Right lobe of liver (tissue), 6 donors: ENCODE results near the gene BDKRB2. TPM values are rescaled to one million over a fixed set of nuclear protein-coding genes. Genes with fewer than 3 reads are reported as not detected.

Source experiments
- ATAC-seq, 4 donors: fragments of 200-7000 bp; cut with Tn5 transposase; one replicate each; pipeline ENCODE4 v1.9.1; 2020; ENCODE audit warnings: mild to moderate bottlenecking in 4 of 4, moderate library complexity in 4 of 4
- DNase-seq, 3 donors: peaks; one replicate each; pipeline ENCODE4 v3.0.0-alpha.2; 2020
- H3K27ac ChIP-seq, 3 donors: fragments of 200-600 bp; one replicate each; pipeline ENCODE4 v1.8.0; 2022
- H3K27me3 ChIP-seq, 2 donors: fragments of 200-600 bp; one replicate each; pipeline ENCODE4 v1.8.0; 2022
- H3K36me3 ChIP-seq, 4 donors: fragments of 200-600 bp; sonication (generic) in 1 of 4; one replicate each; pipeline versions ENCODE4 v1.5.1 to v1.8.0; 2017 to 2022; ENCODE audit warnings: control low read depth in 1 of 4
- H3K4me1 ChIP-seq, 4 donors: fragments of 200-600 bp; sonication (generic) in 1 of 4; one replicate each; pipeline versions ENCODE4 v1.5.1 to v1.8.0; 2017 to 2022; ENCODE audit warnings: control low read depth in 1 of 4
- H3K4me3 ChIP-seq, 3 donors: fragments of 200-600 bp; one replicate each; pipeline ENCODE4 v1.8.0; 2022
- H3K9me3 ChIP-seq, 4 donors: fragments of 200-600 bp; sonication (generic) in 1 of 4; one replicate each; pipeline versions ENCODE4 v1.5.1 to v1.8.0; 2017 to 2022; ENCODE audit warnings: control low read depth in 1 of 4
- CTCF ChIP-seq, 4 donors: fragments of 200-600 bp in 3 of 4; fragments of 450-650 bp in 1 of 4; IDR thresholded peaks; one replicate each; pipeline versions ENCODE4 v1.5.1 to v1.8.0; 2016 to 2022; ENCODE audit warnings: antibody characterized with exemption in 4 of 4, mild to moderate bottlenecking in 2 of 4
- POLR2A ChIP-seq: fragments of 450-650 bp; IDR thresholded peaks from one replicate; pipeline ENCODE4 v1.6.1; 2017; ENCODE audit warnings: antibody characterized with exemption, mild to moderate bottlenecking
- WGBS: methylation state at CpG from one replicate; pipeline ENCODE4 v1.1.6; 2018; ENCODE audit warnings: low coverage, low lambda C conversion rate; ENCODE audit not compliant: insufficient coverage; ENCODE audit errors: missing lambda C conversion rate; 5-methylcytosine and 5-hydroxymethylcytosine counted together
- intact Hi-C, 2 donors: fragments of 100-400 bp; cut with DNase I; formaldehyde crosslinking; loops; one replicate each; pipeline versions ENCODE4 v1.11.2 to v1.14.1; 2022
- long read RNA-seq: library from polyadenylated mRNA; unstranded; transcript quantifications from one replicate; pipeline ENCODE4 v2.0.0, GENCODE V29; 2019
- total RNA-seq, 6 experiments: library from RNA; depleted of rRNA in 2 of 6; stranded (reverse); fragments of >200 nt in 2 of 6; fragmentation: NEBNext Ultra II Directional in 3 of 6; extraction: Animal tissue kit (Norgen Biotek cat#: 25700) in 3 of 6; gene quantifications; one replicate each; pipeline versions ENCODE4 v1.1.0 to v1.2.4, GENCODE V29; 2016 to 2023
- donor health status: DM: no; HTN: yes; CAD: no.
- donor health status: DM: no; HTN: no; CAD: no.
- donor health status: DM: no; HTN: no; CAD: no.
- donor health status: DM: no; HTN: yes; CAD: no.
- donor health status: DM: no; HTN: yes; CAD: no.

Gene BDKRB2
- total RNA-seq: under 1 TPM; 0.07 to 0.60 (median 0.22) TPM
- long read RNA-seq: 0 reads

GRCh38 chr14:96204151-96205058 lies at the start of gene BDKRB2:
Gene BDKRB2, plus strand, starts transcription at chr14:96204839. Its CDS starts 32,269 bp downstream, at chr14:96237108.
- Histone ChIP-seq H3K9me3 (no peaks in the 10 kb centered on the region), H3K4me3 (no peak within 1 kb of the TSS), H3K27ac (no peak within 1 kb of the TSS), H3K27me3 (no peaks in the 10 kb centered on the region), H3K36me3 (no peaks in the 10 kb centered on the region), H3K4me1 (peaks cover 0 to 14% (median 0%) of the 10 kb centered on the region in 4 donors)
- TF ChIP-seq CTCF (IDR thresholded peaks at IDR 0.05) (no peak), POLR2A (peak; percentile 26)
- DNase-seq (peak in 1 of 3 donors; percentile 66), ATAC-seq (peak; percentile 71 to 97 (median 78))
- WGBS: 18% methylated on average over 14 of the region's 41 CpGs
- intact Hi-C loops: no loop called here

- no peak for DNase-seq
- WGBS: 97% methylated on average over 2 of the region's 2 CpGs
- Histone ChIP-seq H3K27ac (no peak overlapping the region), H3K4me1 (peaks cover 0 to 4% (median 1%) of the 10 kb centered on the region in 4 donors), H3K9me3 (no peaks in the 10 kb centered on the region), H3K4me3 (no peak overlapping the region), H3K27me3 (no peaks in the 10 kb centered on the region), H3K36me3 (no peaks in the 10 kb centered on the region)
- intact Hi-C loops: no loop called here
- no peak for ATAC-seq
- no peak for TF ChIP-seq POLR2A
- no peak for TF ChIP-seq CTCF (IDR thresholded peaks at IDR 0.05)
Observed at GRCh38 chr14:96154900-96155299, 49.7 kb upstream of the BDKRB2 start.

- TF ChIP-seq CTCF (IDR thresholded peaks at IDR 0.05) (no peak), POLR2A (no peak)
- intact Hi-C loops: no loop called here
- no peaks in the 10 kb centered on the region for H3K36me3 ChIP-seq
- peaks cover 0 to 14% (median 6%) of the 10 kb centered on the region in 4 donors for H3K4me1 ChIP-seq
- H3K27me3 ChIP-seq: no peaks in the 10 kb centered on the region
- H3K9me3 ChIP-seq: no peaks in the 10 kb centered on the region
- no peak overlapping the region for H3K4me3 ChIP-seq
- 80% methylated on average over 6 of the region's 7 CpGs for WGBS
- peak in 1 of 3 donors; percentile 45 for DNase-seq
- H3K27ac ChIP-seq: no peak overlapping the region
- ATAC-seq: peak in 2 of 4 donors; percentile 27 to 81
Observed at GRCh38 chr14:96156804-96157760, 47.6 kb upstream of the BDKRB2 start.

- Histone ChIP-seq H3K4me1 (peaks cover 0 to 14% (median 6%) of the 10 kb centered on the region in 4 donors), H3K9me3 (no peaks in the 10 kb centered on the region), H3K4me3 (no peak overlapping the region), H3K27ac (no peak overlapping the region), H3K36me3 (no peaks in the 10 kb centered on the region), H3K27me3 (no peaks in the 10 kb centered on the region)
- WGBS: no CpG with 5 or more reads among the region's 7 CpGs
- intact Hi-C loops: no loop called here
- DNase-seq (no peak), ATAC-seq (no peak)
- TF ChIP-seq CTCF (IDR thresholded peaks at IDR 0.05) (no peak), POLR2A (no peak)
Observed at GRCh38 chr14:96158735-96159134, 45.9 kb upstream of the BDKRB2 start.
